ENCODE data around the gene LRRC42. TPM values are rescaled to one million over a fixed set of nuclear protein-coding genes. Genes with fewer than 3 reads are reported as not detected.

The LRRC42 gene
- total and polyA plus RNA-seq, 9 of the 15 experiments (the other 6 are each of a cell fraction or from before 2014, with no cell fraction given) = 17.3 to 51.9 (median 35.5) TPM

DNA sequence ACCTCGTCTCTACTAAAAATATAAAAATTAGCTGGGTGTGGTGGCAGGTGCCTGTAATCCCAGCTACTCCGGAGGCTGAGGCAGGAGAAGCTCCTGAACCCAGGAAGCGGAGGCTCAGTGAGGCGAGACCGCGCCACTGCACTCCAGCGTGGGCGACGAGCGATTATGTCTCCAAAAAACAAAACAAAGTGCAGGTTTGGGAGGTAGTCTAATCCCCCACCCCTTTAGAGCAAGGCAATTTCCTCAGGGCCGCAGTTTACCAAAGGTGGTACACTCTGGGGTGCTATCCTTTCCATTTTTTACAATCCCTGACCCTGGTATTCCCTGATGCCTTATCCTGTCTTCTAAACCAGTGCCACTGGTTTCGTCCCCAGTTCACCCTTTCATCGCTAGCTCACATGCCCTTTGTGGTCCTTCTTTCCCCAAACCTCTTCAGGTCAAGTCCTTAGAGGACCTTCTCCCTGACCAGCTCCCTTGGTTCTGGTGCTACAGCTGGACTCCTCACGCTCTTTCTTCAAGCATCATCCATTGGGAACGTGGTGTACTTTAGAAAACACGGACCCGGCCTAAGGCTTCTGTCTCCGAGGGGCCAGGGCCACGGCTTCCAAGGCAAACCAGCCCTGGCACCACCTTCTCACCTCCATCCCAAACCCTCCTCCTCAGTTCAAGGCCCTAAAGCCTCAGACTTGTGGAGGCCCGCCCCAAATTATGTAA is 1.5 kb upstream of the LRRC42 start (continued):
- TF ChIP-seq EP400 (IDR thresholded peaks at IDR 0.05) (no peak), ZNF311 (CRISPR knock-in tag; IDR thresholded peaks at IDR 0.05) (no peak), ZC3H8 (IDR thresholded peaks at IDR 0.05) (no peak), TAF1 (IDR thresholded peaks at IDR 0.05; ENCODE audit: control insufficient read depth, extremely low read depth, insufficient read depth, low read length, severe bottlenecking) (peak; percentile 14), GATA2 (CRISPR knock-in tag; IDR thresholded peaks at IDR 0.05) (no peak), NFIX (CRISPR knock-in tag; IDR thresholded peaks at IDR 0.05; ENCODE audit: low read depth) (no peak), TRIM24 (IDR thresholded peaks at IDR 0.05) (no peak), ARID1B (IDR thresholded peaks at IDR 0.05) (no peak), HNRNPLL (IDR thresholded peaks at IDR 0.05; ENCODE audit: low read depth, low read length, poor library complexity, severe bottlenecking) (no peak), SMAD1 (IDR thresholded peaks at IDR 0.05; ENCODE audit: low read depth, low read length, partially characterized antibody) (no peak), CC2D1A (IDR thresholded peaks at IDR 0.05) (no peak), DMBX1 (CRISPR knock-in tag; IDR thresholded peaks at IDR 0.05; ENCODE audit: borderline replicate concordance) (no peak)
- TF ChIP-seq, protein P1, sequence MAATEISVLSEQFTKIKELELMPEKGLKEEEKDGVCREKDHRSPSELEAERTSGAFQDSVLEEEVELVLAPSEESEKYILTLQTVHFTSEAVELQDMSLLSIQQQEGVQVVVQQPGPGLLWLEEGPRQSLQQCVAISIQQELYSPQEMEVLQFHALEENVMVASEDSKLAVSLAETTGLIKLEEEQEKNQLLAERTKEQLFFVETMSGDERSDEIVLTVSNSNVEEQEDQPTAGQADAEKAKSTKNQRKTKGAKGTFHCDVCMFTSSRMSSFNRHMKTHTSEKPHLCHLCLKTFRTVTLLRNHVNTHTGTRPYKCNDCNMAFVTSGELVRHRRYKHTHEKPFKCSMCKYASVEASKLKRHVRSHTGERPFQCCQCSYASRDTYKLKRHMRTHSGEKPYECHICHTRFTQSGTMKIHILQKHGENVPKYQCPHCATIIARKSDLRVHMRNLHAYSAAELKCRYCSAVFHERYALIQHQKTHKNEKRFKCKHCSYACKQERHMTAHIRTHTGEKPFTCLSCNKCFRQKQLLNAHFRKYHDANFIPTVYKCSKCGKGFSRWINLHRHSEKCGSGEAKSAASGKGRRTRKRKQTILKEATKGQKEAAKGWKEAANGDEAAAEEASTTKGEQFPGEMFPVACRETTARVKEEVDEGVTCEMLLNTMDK (IDR thresholded peaks at IDR 0.05; ENCODE audit: borderline replicate concordance, insufficient read depth, low read depth, low read length, poor library complexity, severe bottlenecking) = no peak
- TF ChIP-seq, protein P2, sequence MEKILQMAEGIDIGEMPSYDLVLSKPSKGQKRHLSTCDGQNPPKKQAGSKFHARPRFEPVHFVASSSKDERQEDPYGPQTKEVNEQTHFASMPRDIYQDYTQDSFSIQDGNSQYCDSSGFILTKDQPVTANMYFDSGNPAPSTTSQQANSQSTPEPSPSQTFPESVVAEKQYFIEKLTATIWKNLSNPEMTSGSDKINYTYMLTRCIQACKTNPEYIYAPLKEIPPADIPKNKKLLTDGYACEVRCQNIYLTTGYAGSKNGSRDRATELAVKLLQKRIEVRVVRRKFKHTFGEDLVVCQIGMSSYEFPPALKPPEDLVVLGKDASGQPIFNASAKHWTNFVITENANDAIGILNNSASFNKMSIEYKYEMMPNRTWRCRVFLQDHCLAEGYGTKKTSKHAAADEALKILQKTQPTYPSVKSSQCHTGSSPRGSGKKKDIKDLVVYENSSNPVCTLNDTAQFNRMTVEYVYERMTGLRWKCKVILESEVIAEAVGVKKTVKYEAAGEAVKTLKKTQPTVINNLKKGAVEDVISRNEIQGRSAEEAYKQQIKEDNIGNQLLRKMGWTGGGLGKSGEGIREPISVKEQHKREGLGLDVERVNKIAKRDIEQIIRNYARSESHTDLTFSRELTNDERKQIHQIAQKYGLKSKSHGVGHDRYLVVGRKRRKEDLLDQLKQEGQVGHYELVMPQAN (IDR thresholded peaks at IDR 0.05; ENCODE audit: borderline replicate concordance) = 0 out of 2 replicates have a peak, but pooled peaks have one; percentile 21

All from K562 (cell line).